Measurements from ENCODE around the gene KRT34. TPM values are rescaled to one million over a fixed set of nuclear protein-coding genes. Genes with fewer than 3 reads are reported as not detected.
A peak's percentile ranks its signal among the peaks of the same experiment; 100 is the strongest.
"Not testable (repeated sequence)": the region's sequence is repeated elsewhere in the genome, so short reads cannot be mapped to it uniquely, and the experiment has no call there.

Gene KRT34
- total RNA-seq, 1 donor from 2014 or later: 15.1 TPM

DNA sequence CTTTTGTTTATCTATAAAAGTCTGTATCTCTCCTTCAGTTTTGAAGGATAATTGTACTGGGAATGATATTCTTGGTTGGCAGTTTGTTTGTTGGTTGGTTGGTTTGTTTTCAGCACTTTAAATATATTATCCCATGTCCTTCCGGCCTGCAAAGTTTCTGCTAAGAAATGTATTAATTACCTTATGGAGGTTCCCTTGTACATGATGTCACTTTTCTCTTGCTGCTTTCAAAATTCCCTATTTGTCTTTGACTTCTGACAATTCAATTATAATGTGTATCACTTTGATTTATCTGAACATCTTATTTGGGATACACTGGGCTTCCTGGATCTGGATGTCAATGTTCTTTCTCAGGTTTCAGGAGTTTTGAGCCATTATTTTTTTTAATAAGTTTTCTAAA, 4.1 kb upstream of the KRT34 start:
- no peak for DNase-seq (ENCODE audit: low read depth)
- TF ChIP-seq, protein P1, sequence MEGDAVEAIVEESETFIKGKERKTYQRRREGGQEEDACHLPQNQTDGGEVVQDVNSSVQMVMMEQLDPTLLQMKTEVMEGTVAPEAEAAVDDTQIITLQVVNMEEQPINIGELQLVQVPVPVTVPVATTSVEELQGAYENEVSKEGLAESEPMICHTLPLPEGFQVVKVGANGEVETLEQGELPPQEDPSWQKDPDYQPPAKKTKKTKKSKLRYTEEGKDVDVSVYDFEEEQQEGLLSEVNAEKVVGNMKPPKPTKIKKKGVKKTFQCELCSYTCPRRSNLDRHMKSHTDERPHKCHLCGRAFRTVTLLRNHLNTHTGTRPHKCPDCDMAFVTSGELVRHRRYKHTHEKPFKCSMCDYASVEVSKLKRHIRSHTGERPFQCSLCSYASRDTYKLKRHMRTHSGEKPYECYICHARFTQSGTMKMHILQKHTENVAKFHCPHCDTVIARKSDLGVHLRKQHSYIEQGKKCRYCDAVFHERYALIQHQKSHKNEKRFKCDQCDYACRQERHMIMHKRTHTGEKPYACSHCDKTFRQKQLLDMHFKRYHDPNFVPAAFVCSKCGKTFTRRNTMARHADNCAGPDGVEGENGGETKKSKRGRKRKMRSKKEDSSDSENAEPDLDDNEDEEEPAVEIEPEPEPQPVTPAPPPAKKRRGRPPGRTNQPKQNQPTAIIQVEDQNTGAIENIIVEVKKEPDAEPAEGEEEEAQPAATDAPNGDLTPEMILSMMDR (conservative IDR thresholded peaks at IDR 0.05; ENCODE audit: low read depth, low read length): no peak
- H3K4me3 ChIP-seq (ENCODE audit: low read depth, low read length): no peak overlapping the region

DNA sequence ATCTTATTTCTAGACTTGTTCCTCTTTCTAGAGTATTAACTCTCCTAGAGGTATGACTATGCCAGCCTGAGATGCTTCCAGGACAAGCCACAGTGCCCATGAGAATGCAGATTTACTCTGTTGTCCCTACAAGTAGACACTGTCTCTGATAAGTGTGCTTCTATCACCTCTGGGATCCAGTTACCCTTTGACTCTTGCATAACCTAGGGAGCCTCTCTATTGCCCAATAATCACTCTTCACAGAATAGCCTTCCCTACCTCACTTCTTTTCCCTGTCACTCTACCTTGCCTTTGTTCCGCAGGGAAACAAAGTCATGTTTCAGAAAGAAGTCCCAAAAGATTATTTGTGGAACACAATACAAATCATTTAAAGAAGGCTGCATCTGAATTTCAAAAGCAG, 1.6 kb upstream of the KRT34 start:
- DNase-seq (ENCODE audit: low read depth): no peak
- TF ChIP-seq, protein P1 (conservative IDR thresholded peaks at IDR 0.05; ENCODE audit: low read depth, low read length): no peak
- H3K4me3 ChIP-seq (ENCODE audit: low read depth, low read length): no peak overlapping the region

DNA sequence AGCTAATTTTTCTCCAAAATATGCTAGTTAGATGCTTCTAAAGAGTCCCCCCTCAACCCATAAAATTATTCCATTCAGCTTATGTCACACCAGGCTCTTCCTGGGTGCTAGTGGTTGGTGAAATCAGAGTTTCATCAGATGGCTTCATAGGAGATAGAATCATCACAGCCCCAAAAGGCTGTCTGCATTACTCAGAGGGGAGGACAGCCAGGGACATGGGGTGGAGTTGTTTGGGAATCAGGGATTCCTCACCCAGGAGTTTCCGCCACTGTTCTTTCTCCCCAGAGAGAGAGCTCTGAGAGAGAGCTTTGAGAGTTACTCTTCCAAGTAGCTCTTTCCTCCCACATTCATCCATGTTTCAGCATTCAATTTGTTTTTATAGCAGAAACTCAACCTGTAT, 288 bp upstream of the KRT34 start:
- TF ChIP-seq, protein P1 (conservative IDR thresholded peaks at IDR 0.05; ENCODE audit: low read depth, low read length): no peak
- H3K4me3 ChIP-seq (ENCODE audit: low read depth, low read length): no peak overlapping the region
- no peak for DNase-seq (ENCODE audit: low read depth)

DNA sequence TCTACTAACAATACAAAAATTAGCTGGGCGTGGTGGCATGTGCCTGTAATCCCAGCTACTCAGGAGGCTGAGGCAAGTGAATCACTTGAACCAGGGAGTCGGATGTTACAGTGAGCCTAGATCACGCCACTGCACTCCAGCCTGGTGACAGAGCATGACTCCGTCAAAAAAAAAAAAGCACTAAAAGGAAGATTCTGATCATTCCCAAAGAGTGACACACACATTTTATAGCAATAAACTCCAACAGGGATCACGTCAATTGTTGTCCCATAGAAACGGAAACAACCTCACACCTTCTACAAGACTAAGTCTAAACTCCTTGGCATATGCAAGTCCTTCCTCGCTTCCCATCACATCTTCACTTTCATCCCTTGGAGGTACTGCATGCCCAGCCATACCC, 2.0 kb downstream of the KRT34 start:
- peak; percentile 76 for DNase-seq (ENCODE audit: low read depth)

DNA sequence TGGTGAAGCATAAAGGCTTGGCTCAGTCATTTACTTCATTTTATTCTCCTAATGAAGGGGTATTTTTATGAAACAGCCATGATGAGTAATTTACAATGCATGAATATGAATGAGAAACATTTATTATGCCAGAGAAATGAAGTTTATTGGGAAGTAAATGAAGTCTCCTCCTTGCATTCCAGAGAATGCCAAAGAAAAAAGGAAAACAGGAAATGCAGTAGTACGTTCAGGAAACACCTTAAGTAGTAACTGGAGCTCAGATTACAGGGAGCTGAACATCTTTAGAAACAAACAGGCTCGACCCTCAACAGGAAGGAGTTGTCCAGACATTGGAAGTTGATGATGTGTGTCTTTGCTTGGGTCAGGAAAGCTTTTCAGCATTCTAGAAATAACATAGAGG, 4.6 kb downstream of the KRT34 start:
- DNase-seq (ENCODE audit: low read depth): no peak
- no peak overlapping the region for H3K4me3 ChIP-seq (ENCODE audit: low read depth, low read length)
- TF ChIP-seq, protein P1 (conservative IDR thresholded peaks at IDR 0.05; ENCODE audit: low read depth, low read length): no peak

More for the DNA sequence above, 2.0 kb downstream of the KRT34 start:
- H3K4me3 ChIP-seq (ENCODE audit: low read depth, low read length): not testable (repeated sequence)

DNA sequence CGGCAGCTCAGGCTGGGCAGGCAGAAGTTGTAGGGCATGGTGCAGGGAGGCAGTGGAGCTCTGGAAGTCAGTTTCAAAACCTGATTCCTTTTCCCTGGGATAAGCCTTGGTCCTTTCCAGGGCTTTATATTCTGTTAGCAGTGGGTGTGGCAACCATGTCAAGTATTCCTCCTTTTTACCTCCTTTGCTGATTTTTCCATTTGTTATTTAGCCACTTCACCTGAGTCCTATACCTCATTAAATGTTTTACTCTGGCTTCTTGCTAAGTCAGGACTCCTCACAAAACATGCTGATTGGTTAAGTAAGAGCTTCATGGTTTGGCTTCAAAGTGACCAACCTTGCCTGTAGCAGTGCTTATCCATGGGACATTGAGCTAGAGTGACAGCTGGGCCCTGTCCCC, 12.4 kb downstream of the KRT34 start, which contains the start of gene KRT33B:
Gene KRT33B (minus strand): TSS at position 101 of the 400 bp plus-strand sequence. CDS start 63 bp downstream, at position 38.
- TF ChIP-seq, protein P1 (conservative IDR thresholded peaks at IDR 0.05; ENCODE audit: low read depth, low read length): no peak
- H3K4me3 ChIP-seq (ENCODE audit: low read depth, low read length): no peak within 1 kb of the TSS
- DNase-seq (ENCODE audit: low read depth): no peak

DNA sequence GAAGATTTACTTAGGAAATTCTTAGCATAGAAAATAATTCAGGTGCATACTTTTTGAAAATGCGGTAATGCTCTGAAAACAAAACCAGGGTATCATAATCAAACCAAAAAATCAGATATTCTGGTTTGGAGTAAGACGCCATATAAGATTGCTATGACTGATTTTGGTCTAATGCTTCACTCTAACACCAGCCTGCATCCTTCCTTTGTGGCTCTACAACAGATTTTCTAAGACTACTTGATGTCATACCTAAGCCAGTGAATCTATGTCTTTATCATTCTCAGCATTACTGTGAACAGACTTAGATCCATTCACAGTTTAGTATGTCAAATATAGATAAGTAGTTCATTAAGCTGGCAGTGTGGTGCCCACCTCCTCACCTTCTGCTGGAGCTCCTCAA, 13.1 kb downstream of the KRT34 start:
- no peak overlapping the region for H3K4me3 ChIP-seq (ENCODE audit: low read depth, low read length)
- DNase-seq (ENCODE audit: low read depth): no peak
- TF ChIP-seq, protein P1 (conservative IDR thresholded peaks at IDR 0.05; ENCODE audit: low read depth, low read length): no peak

Data from epithelial cell of proximal tubule (primary cell).